ENCODE measurements around the gene CRYGB. TPM values are rescaled to one million over a fixed set of nuclear protein-coding genes. Genes with fewer than 3 reads are reported as not detected.

Gene CRYGB, protein sequence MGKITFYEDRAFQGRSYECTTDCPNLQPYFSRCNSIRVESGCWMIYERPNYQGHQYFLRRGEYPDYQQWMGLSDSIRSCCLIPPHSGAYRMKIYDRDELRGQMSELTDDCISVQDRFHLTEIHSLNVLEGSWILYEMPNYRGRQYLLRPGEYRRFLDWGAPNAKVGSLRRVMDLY
- total RNA-seq = not detected
- not detected for polyA plus RNA-seq
- long read RNA-seq, donor 1 = 0 reads
- long read RNA-seq, donor 2 = 0 reads

- no peak for ATAC-seq (ENCODE audit: low FRiP score)
- no peak within 1 kb of the TSS for H3K4me3 ChIP-seq (ENCODE audit: low read length in 2 of 2)
Observed at GRCh38 chr2:208146006-208146405, at the start of gene CRYGB. CRYGB (minus strand) TSS chr2:208146158; CDS start chr2:208146120, 38 bp downstream.

DNA sequence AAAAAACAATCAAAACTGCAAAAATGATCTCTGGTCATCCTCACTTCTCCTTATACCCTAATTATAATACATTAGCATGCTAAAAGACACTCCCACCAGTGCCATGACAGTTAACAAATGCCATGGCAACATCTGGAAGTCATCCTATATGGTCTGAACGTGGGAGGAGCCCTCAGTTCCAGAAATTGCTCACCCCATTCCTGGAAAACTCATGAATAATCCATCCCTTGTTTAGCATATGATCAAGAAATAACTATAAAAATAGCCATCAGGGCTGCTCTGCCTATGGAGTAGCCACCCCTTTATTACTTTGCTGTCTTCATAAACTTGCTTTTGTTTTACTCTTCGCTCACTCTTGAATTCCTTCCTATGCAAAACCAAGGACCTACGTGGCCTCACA is 49.6 kb upstream of the CRYGB start:
- Histone ChIP-seq H3K36me3 (ENCODE audit: control insufficient read depth in 1 of 2, insufficient read depth in 2 of 2, low read length in 1 of 2) (no peaks in the 10 kb centered on the region), H3K4me1 (ENCODE audit: control insufficient read depth in 1 of 2, insufficient read depth in 2 of 2, low read length in 2 of 2) (no peaks in the 10 kb centered on the region), H3K4me3 (ENCODE audit: low read length in 2 of 2) (no peak overlapping the region), H3K27me3 (ENCODE audit: control insufficient read depth in 1 of 2, insufficient read depth in 2 of 2, low read length in 1 of 2) (no peaks in the 10 kb centered on the region), H3K27ac (ENCODE audit: low read depth in 1 of 2, low read length in 2 of 2) (no peak overlapping the region), H3K9me3 (ENCODE audit: control insufficient read depth, low read length) (no peaks in the 10 kb centered on the region)
- WGBS, 2 donors = 87% methylated on average over 3 of the region's 3 CpGs
- DNase-seq (no peak), ATAC-seq (ENCODE audit: low FRiP score) (no peak)
- intact Hi-C loops (cut with DNase I) = no loop called here

More at GRCh38 chr2:208146006-208146405, at the start of gene CRYGB:
- Histone ChIP-seq H3K9me3 (ENCODE audit: control insufficient read depth, low read length) (no peaks in the 10 kb centered on the region), H3K4me1 (ENCODE audit: control insufficient read depth in 1 of 2, insufficient read depth in 2 of 2, low read length in 2 of 2) (no peaks in the 10 kb centered on the region), H3K27me3 (ENCODE audit: control insufficient read depth in 1 of 2, insufficient read depth in 2 of 2, low read length in 1 of 2) (no peaks in the 10 kb centered on the region), H3K27ac (ENCODE audit: low read depth in 1 of 2, low read length in 2 of 2) (no peak within 1 kb of the TSS), H3K36me3 (ENCODE audit: control insufficient read depth in 1 of 2, insufficient read depth in 2 of 2, low read length in 1 of 2) (no peaks in the 10 kb centered on the region)
- 62 to 66% methylated on average over 6 of the region's 6 CpGs for WGBS, 2 donors
- no peak for DNase-seq
- intact Hi-C loops (cut with DNase I) = no loop called here

DNA sequence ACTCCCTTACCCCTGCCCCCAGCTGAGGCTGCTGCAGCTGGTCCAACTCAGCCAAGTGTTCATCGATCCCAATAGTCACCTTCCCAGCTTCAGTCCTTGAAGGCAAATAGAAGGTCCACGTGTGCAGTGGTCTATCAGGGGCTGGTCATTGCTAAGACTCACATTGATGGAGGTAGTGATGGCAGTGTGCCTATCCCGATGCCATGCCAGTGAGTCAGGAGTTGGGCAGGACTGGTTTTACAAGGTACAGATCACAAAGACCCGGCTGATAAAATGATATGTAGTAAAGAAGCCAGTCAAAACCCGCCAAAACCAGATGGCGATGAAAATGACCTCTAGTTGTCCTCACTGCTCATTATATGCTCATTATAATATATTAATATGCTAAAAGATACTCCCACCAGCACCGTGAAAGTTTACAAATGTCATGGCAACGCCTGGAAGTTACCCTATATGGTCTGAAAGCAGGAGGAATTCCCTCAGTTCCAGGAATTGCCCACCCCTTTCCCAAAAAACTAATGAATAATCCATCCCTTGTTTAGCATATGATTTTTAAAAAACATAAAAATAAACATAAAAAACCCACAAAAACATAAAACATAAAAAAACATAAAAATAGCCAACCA is 46.8 kb upstream of the CRYGB start:
- Histone ChIP-seq H3K27me3 (ENCODE audit: control insufficient read depth in 1 of 2, insufficient read depth in 2 of 2, low read length in 1 of 2) (no peaks in the 10 kb centered on the region), H3K9me3 (ENCODE audit: control insufficient read depth, low read length) (no peaks in the 10 kb centered on the region), H3K4me1 (ENCODE audit: control insufficient read depth in 1 of 2, insufficient read depth in 2 of 2, low read length in 2 of 2) (no peaks in the 10 kb centered on the region), H3K4me3 (ENCODE audit: low read length in 2 of 2) (no peak overlapping the region), H3K27ac (ENCODE audit: low read depth in 1 of 2, low read length in 2 of 2) (no peak overlapping the region), H3K36me3 (ENCODE audit: control insufficient read depth in 1 of 2, insufficient read depth in 2 of 2, low read length in 1 of 2) (no peaks in the 10 kb centered on the region)
- ATAC-seq (ENCODE audit: low FRiP score) (no peak), DNase-seq (no peak)
- WGBS, 2 donors = 90 to 92% methylated on average over 8 of the region's 8 CpGs
- intact Hi-C loops (cut with DNase I) = no loop called here

DNA sequence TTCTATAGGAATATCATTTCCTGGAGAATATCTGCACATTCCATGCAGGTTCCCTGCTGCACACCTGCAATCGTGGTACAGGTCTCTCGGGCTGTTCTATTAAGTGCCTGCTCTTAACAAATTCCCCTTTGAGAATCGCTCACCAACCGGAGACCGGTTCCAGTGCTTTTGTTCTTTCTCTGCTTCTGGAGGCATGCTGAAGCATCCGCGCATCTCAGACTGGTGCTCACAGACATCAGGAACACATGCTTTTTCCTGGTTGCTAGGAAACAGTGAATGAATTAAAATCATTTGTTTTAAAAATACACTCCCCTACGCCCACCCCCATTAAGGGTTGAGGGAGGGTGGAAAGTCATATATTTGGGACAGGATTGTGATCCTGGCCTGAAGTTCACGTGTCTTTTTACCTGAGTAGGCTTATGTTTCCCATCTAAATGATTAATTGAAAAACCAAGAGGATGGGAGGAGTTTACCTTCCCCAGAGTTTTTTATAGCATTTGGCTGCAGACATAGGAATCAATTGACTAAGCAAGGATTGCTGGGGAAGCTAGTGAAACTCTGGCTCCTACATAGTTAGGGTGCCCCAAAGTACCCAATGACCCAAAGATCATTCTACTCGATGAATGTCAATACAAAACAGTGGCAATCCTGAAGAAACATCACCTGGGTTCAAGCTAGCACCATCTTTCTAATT is 44.0 kb upstream of the CRYGB start, which contains the start of gene C2orf80:
Gene C2orf80, minus strand, starts transcription at position 221 of the 694 bp plus-strand sequence. CDS start 3,044 bp downstream, outside the sequence.
- DNase-seq (no peak), ATAC-seq (ENCODE audit: low FRiP score) (no peak)
- no peaks in the 10 kb centered on the region for H3K27me3 ChIP-seq (ENCODE audit: control insufficient read depth in 1 of 2, insufficient read depth in 2 of 2, low read length in 1 of 2)
- WGBS, 2 donors = 63 to 72% methylated on average over 10 of the region's 10 CpGs
- no peaks in the 10 kb centered on the region for H3K9me3 ChIP-seq (ENCODE audit: control insufficient read depth, low read length)
- no peak within 1 kb of the TSS for H3K4me3 ChIP-seq (ENCODE audit: low read length in 2 of 2)
- H3K4me1 ChIP-seq (ENCODE audit: control insufficient read depth in 1 of 2, insufficient read depth in 2 of 2, low read length in 2 of 2) = no peaks in the 10 kb centered on the region
- no peak within 1 kb of the TSS for H3K27ac ChIP-seq (ENCODE audit: low read depth in 1 of 2, low read length in 2 of 2)
- intact Hi-C loops (cut with DNase I) = no loop called here
- no peaks in the 10 kb centered on the region for H3K36me3 ChIP-seq (ENCODE audit: control insufficient read depth in 1 of 2, insufficient read depth in 2 of 2, low read length in 1 of 2)

DNA sequence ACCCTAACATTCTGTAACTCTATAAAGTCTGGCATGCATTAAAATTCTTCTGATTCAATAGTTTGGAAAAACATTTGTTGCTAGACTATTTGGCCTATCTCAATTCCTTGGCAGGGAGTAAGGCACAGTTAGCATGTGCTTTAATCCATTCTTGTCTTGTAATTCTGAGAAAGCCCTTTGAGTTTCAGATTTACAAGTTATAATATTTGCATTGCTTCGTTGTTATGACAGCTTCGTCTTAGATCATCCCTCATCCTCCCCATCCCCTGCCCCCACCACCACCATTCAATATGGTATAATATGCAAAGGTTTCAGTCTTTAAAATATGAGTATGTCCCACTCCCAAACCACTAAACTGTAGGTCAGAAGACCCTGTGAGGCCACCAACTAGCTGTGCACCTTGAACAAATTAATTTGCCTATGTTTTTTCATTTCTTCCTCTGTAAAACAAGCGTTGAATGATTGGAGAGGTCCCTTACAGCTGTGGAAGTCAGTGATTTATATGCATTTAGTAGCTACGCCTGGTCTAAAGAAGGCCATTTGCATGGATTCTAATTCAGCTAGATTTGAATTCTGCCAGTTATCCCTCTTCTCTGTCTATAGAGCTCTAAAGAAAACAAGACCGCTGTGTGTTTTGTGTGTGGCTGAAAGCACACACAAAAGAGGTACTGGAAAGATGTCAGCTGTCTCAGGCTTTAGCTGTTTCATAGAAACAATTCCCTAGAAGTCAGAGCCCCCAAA is 43.3 kb upstream of the CRYGB start:
- no peak for DNase-seq
- intact Hi-C loops (cut with DNase I) = no loop called here
- 71 to 82% methylated on average over 5 of the region's 5 CpGs for WGBS, 2 donors

DNA sequence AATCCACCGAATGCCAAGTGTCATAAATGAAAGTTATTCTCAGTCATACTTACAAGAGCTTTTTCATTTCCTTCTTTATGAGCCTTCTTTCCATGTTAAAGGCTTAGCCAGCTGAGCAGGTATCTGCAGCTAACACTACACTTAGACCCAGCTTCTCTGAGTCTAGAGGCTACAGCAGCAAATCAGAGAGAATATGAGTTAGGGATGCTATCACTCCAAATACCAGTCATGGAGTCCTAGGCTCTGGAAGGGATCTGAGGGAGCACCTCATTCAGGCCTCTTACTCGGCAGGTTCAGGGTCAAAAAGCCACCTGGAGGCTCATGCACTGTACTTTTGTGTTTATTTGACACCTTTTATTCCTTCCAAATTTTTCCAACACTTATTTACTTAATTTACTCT is 40.9 kb upstream of the CRYGB start:
- DNase-seq (no peak), ATAC-seq (ENCODE audit: low FRiP score) (no peak)
- Histone ChIP-seq H3K36me3 (ENCODE audit: control insufficient read depth in 1 of 2, insufficient read depth in 2 of 2, low read length in 1 of 2) (no peaks in the 10 kb centered on the region), H3K9me3 (ENCODE audit: control insufficient read depth, low read length) (no peaks in the 10 kb centered on the region), H3K27me3 (ENCODE audit: control insufficient read depth in 1 of 2, insufficient read depth in 2 of 2, low read length in 1 of 2) (no peaks in the 10 kb centered on the region), H3K4me3 (ENCODE audit: low read length in 2 of 2) (no peak overlapping the region), H3K4me1 (ENCODE audit: control insufficient read depth in 1 of 2, insufficient read depth in 2 of 2, low read length in 2 of 2) (no peaks in the 10 kb centered on the region), H3K27ac (ENCODE audit: low read depth in 1 of 2, low read length in 2 of 2) (no peak overlapping the region)
- WGBS, 2 donors = 84 to 94% methylated on average over 2 of the region's 2 CpGs
- intact Hi-C loops (cut with DNase I) = no loop called here

More for the DNA sequence above, 43.3 kb upstream of the CRYGB start:
- no peaks in the 10 kb centered on the region for H3K9me3 ChIP-seq (ENCODE audit: control insufficient read depth, low read length)
- H3K4me1 ChIP-seq (ENCODE audit: control insufficient read depth in 1 of 2, insufficient read depth in 2 of 2, low read length in 2 of 2) = no peaks in the 10 kb centered on the region
- no peaks in the 10 kb centered on the region for H3K27me3 ChIP-seq (ENCODE audit: control insufficient read depth in 1 of 2, insufficient read depth in 2 of 2, low read length in 1 of 2)
- no peak overlapping the region for H3K4me3 ChIP-seq (ENCODE audit: low read length in 2 of 2)
- ATAC-seq (ENCODE audit: low FRiP score) = no peak
- no peaks in the 10 kb centered on the region for H3K36me3 ChIP-seq (ENCODE audit: control insufficient read depth in 1 of 2, insufficient read depth in 2 of 2, low read length in 1 of 2)
- H3K27ac ChIP-seq (ENCODE audit: low read depth in 1 of 2, low read length in 2 of 2) = no peak overlapping the region

- Histone ChIP-seq H3K27ac (ENCODE audit: low read depth in 1 of 2, low read length in 2 of 2) (no peak overlapping the region), H3K9me3 (ENCODE audit: control insufficient read depth, low read length) (no peaks in the 10 kb centered on the region), H3K36me3 (ENCODE audit: control insufficient read depth in 1 of 2, insufficient read depth in 2 of 2, low read length in 1 of 2) (no peaks in the 10 kb centered on the region), H3K4me3 (ENCODE audit: low read length in 2 of 2) (no peak overlapping the region), H3K27me3 (ENCODE audit: control insufficient read depth in 1 of 2, insufficient read depth in 2 of 2, low read length in 1 of 2) (no peaks in the 10 kb centered on the region), H3K4me1 (ENCODE audit: control insufficient read depth in 1 of 2, insufficient read depth in 2 of 2, low read length in 2 of 2) (no peaks in the 10 kb centered on the region)
- ATAC-seq (ENCODE audit: low FRiP score) = no peak
- no peak for DNase-seq
- intact Hi-C loops (cut with DNase I) = no loop called here
- 61 to 74% methylated on average over 5 of the region's 5 CpGs for WGBS, 2 donors
Observed at GRCh38 chr2:208186465-208186864, 40.5 kb upstream of the CRYGB start.

- WGBS, 2 donors = 20 to 29% methylated on average over 12 of the region's 12 CpGs
- no peak for ATAC-seq (ENCODE audit: low FRiP score)
- Histone ChIP-seq H3K9me3 (ENCODE audit: control insufficient read depth, low read length) (no peaks in the 10 kb centered on the region), H3K27ac (ENCODE audit: low read depth in 1 of 2, low read length in 2 of 2) (no peak overlapping the region), H3K27me3 (ENCODE audit: control insufficient read depth in 1 of 2, insufficient read depth in 2 of 2, low read length in 1 of 2) (no peaks in the 10 kb centered on the region), H3K4me1 (ENCODE audit: control insufficient read depth in 1 of 2, insufficient read depth in 2 of 2, low read length in 2 of 2) (no peaks in the 10 kb centered on the region), H3K4me3 (ENCODE audit: low read length in 2 of 2) (peak overlapping the region in 1 of 2 donors; percentile 2), H3K36me3 (ENCODE audit: control insufficient read depth in 1 of 2, insufficient read depth in 2 of 2, low read length in 1 of 2) (no peaks in the 10 kb centered on the region)
- no peak for DNase-seq
- intact Hi-C loops (cut with DNase I) = no loop called here
Observed at GRCh38 chr2:208183972-208184705, 38.2 kb upstream of the CRYGB start.
